K562 (cell line): ENCODE measurements around the gene CNOT2. TPM values are rescaled to one million over a fixed set of nuclear protein-coding genes. Genes with fewer than 3 reads are reported as not detected.

Experiments used
- ATAC-seq: fragments of 200-7000 bp; cut with Tn5 transposase; 3 replicates; pipeline ENCODE4 v1.9.1; 2020; ENCODE audit warnings: moderate library complexity
- BruUV-seq: library from RNA; stranded (reverse); fragments of 400-500 nt; replicated peaks from 2 replicates; lab custom pipeline; 2021; lab: Mats Ljungman, UMichigan
- CTCF ChIA-PET: fragments of 300-600 bp; formaldehyde crosslinking; extraction: SDS; loops from one replicate; lab custom pipeline; 2021; ENCODE audit warnings: low intra/inter-chr PET ratio; lab: Yijun Ruan, JAX
- POLR2A ChIA-PET: fragments of 300-600, 350-650 bp; sonication (Branson Sonifier 250); formaldehyde crosslinking; extraction: SDS; loops from one replicate; lab custom pipeline; 2021; ENCODE audit warnings: antibody characterized with exemption, inconsistent platforms; lab: Yijun Ruan, JAX
- DNase-seq, 4 experiments: peaks; one replicate each; pipeline versions ENCODE4 v3.0.0 to v3.0.0-alpha.2; 2011 to 2018; ENCODE audit warnings: low spot score in 3 of 4, mixed read lengths in 3 of 4; ENCODE audit errors: extremely low read depth in 1 of 4
- FAIRE-seq: peaks from 2 replicates; lab custom pipeline; 2011; peaks lifted over from hg19 to GRCh38; lab: Jason Lieb, UNC
- H2AFZ ChIP-seq: 2 replicates; pipeline ENCODE4 v1.6.0; 2011; ENCODE audit warnings: low read depth, low read length, control low read depth, inconsistent platforms
- H3K27ac ChIP-seq: fragments of 200-600 bp; 3 replicates; pipeline ENCODE4 v1.8.0; 2011; ENCODE audit warnings: low read depth, mild to moderate bottlenecking, control low read depth, inconsistent platforms, low read length, moderate library complexity, mixed read lengths; ENCODE audit errors: extremely low read depth
- H3K27me3 ChIP-seq, 2 experiments: fragments of 300-600 bp in 1 of 2; 2 replicates in 1 of 2; 3 replicates in 1 of 2; pipeline versions ENCODE4 v1.6.0 to v1.8.0; 2011; ENCODE audit warnings: inconsistent platforms in 2 of 2, low read length in 2 of 2, mild to moderate bottlenecking in 1 of 2, mixed read lengths in 1 of 2, moderate library complexity in 1 of 2; ENCODE audit not compliant: control insufficient read depth in 2 of 2, insufficient read depth in 2 of 2
- H3K36me3 ChIP-seq: fragments of 300-600 bp; 3 replicates; pipeline ENCODE4 v1.8.0; 2011; ENCODE audit warnings: mild to moderate bottlenecking, low read length, inconsistent platforms; ENCODE audit not compliant: control insufficient read depth, insufficient read depth
- H3K4me1 ChIP-seq, 2 experiments: fragments of 200-600 bp in 1 of 2; replicated peaks in 1 of 2; 2 replicates in 1 of 2; 3 replicates in 1 of 2; pipeline versions ENCODE4 v1.5.1 to v1.8.0; 2011; ENCODE audit warnings: inconsistent platforms in 2 of 2, low read length in 2 of 2, mild to moderate bottlenecking in 1 of 2, mixed read lengths in 1 of 2, moderate library complexity in 1 of 2; ENCODE audit not compliant: control insufficient read depth in 2 of 2, insufficient read depth in 2 of 2
- H3K4me2 ChIP-seq: 2 replicates; pipeline ENCODE4 v1.6.1; 2011; ENCODE audit warnings: low read length, control low read depth, inconsistent platforms, mixed read lengths; ENCODE audit not compliant: insufficient read depth
- H3K4me3 ChIP-seq: fragments of 200-600 bp; sonication (generic), shearing (Covaris generic); 2 replicates; pipeline ENCODE4 v1.5.1; 2016; ENCODE audit warnings: control low read depth, inconsistent platforms
- H3K79me2 ChIP-seq: fragments of 200-600 bp; 3 replicates; pipeline ENCODE4 v1.8.0; 2011; ENCODE audit warnings: low read length, inconsistent platforms; ENCODE audit not compliant: control insufficient read depth, insufficient read depth
- H3K9ac ChIP-seq, 2 experiments: 2 replicates each; pipeline versions ENCODE4 v1.6.0 to v1.6.1; 2011; ENCODE audit warnings: low read depth in 2 of 2, low read length in 2 of 2, control low read depth in 1 of 2, inconsistent platforms in 1 of 2, mild to moderate bottlenecking in 1 of 2, mixed read lengths in 1 of 2; ENCODE audit not compliant: insufficient read depth in 1 of 2
- H3K9me1 ChIP-seq: one replicate; pipeline ENCODE4 v1.6.0; 2011; ENCODE audit warnings: inconsistent platforms, mild to moderate bottlenecking, low read length, moderate library complexity; ENCODE audit not compliant: control insufficient read depth, insufficient read depth
- H3K9me3 ChIP-seq: replicated peaks from 2 replicates; pipeline ENCODE4 v1.5.1; 2011; ENCODE audit warnings: low read depth, low read length, inconsistent platforms; ENCODE audit not compliant: control insufficient read depth, insufficient read depth
- H4K20me1 ChIP-seq: replicated peaks from 2 replicates; pipeline ENCODE4 v1.6.1; 2011; ENCODE audit warnings: low read length, inconsistent platforms, mixed read lengths; ENCODE audit not compliant: control insufficient read depth, insufficient read depth
- CTCF ChIP-seq, 3 experiments: IDR thresholded peaks in 2 of 3; conservative IDR thresholded peaks in 1 of 3; 2 replicates each; pipeline ENCODE4 v1.5.1; 2011 to 2012; ENCODE audit warnings: low read length in 3 of 3, mild to moderate bottlenecking in 3 of 3, control low read depth in 2 of 3, improper control_type of control experiment in 1 of 3, inconsistent platforms in 1 of 3, low read depth in 1 of 3, mixed read lengths in 1 of 3, moderate library complexity in 1 of 3; ENCODE audit not compliant: insufficient read depth in 2 of 3
- MITF ChIP-seq: IDR thresholded peaks from 2 replicates; pipeline ENCODE4 v1.6.1; 2014; ENCODE audit warnings: antibody characterized with exemption
- RB1 ChIP-seq: fragments of 450-650 bp; IDR thresholded peaks from 2 replicates; pipeline ENCODE4 v1.6.1; 2017; ENCODE audit warnings: low read depth, mild to moderate bottlenecking
- REST ChIP-seq, 2 experiments: fragments of 450-650 bp; formaldehyde crosslinking in 1 of 2; IDR thresholded peaks; 2 replicates each; pipeline versions ENCODE4 v1.4.0 to v1.6.1; 2014 to 2020; ENCODE audit warnings: mild to moderate bottlenecking in 2 of 2, borderline replicate concordance in 1 of 2, low read depth in 1 of 2
- TAF7 ChIP-seq: fragments of 450-650 bp; IDR thresholded peaks from 2 replicates; pipeline ENCODE4 v1.6.1; 2016; ENCODE audit warnings: missing genetic modification characterization, missing compliant biosample characterization
- UBTF ChIP-seq, 2 experiments: IDR thresholded peaks; 2 replicates each; pipeline ENCODE4 v1.6.1; 2012; ENCODE audit warnings: improper control_type of control experiment in 2 of 2, low read depth in 2 of 2, low read length in 2 of 2, borderline replicate concordance in 1 of 2
- ZNF12 ChIP-seq: sonication (generic); formaldehyde crosslinking; IDR thresholded peaks from 2 replicates; pipeline ENCODE4 v1.4.0; 2020; ENCODE audit warnings: mild to moderate bottlenecking, missing genetic modification reagents
- ZNF780A ChIP-seq: fragments of 250-450 bp; sonication (Bioruptor Pico); IDR thresholded peaks from 2 replicates; pipeline ENCODE4 v1.5.0; 2021; ENCODE audit warnings: mild to moderate bottlenecking
- WGBS: fragments of 100-300 bp; shearing (Covaris generic); methylation state at CpG from one replicate; pipeline ENCODE4 v1.1.6; 2016; ENCODE audit warnings: low coverage, mixed read lengths; ENCODE audit not compliant: insufficient coverage; ENCODE audit errors: missing lambda C conversion rate; 5-methylcytosine and 5-hydroxymethylcytosine counted together
- in situ Hi-C: fragments of 300-500 bp; cut with MboI; formaldehyde crosslinking; loops from 4 replicates; pipeline ENCODE4 v1.15.0; 2018; ENCODE audit warnings: inconsistent platforms, mixed read lengths
- intact Hi-C: fragments of 100-400 bp; cut with micrococcal nuclease; formaldehyde crosslinking; loops from 2 replicates; pipeline ENCODE4 v1.14.2; 2022
- polyA plus RNA-seq, 8 experiments: library from polyadenylated mRNA; depleted of rRNA in 4 of 8; stranded (reverse) in 5 of 8; unstranded in 3 of 8; fragments of >200 nt; fragmentation: Nextera tagmentation in 2 of 8; fragmentation: Illumina TruSeq in 1 of 8; extraction: Ambion mirVana in 2 of 8; extraction: Trizol in 1 of 8; gene quantifications; 2 replicates each; pipeline versions ENCODE4 v1.2.1 to v1.2.3, GENCODE V29; 2011 to 2014; ENCODE audit warnings: inconsistent platforms in 1 of 8, missing spikeins in 1 of 8
- total RNA-seq, 7 experiments: library from RNA; depleted of rRNA in 6 of 7; stranded (reverse); fragments of >200 nt in 6 of 7; fragmentation: Illumina TruSeq in 2 of 7; extraction: Trizol in 2 of 7; gene quantifications; 2 replicates each; pipeline versions ENCODE4 v1.2.1 to v1.2.3, GENCODE V29; 2011 to 2021; ENCODE audit warnings: low replicate concordance in 1 of 7

Gene CNOT2
- total and polyA plus RNA-seq, 9 of the 15 experiments (the other 6 are each of a cell fraction or from before 2014, with no cell fraction given): 43.6 to 119 (median 84.4) TPM

GRCh38 chr12:70372881-70373280 is 129.6 kb downstream of the CNOT2 start:
- 3% methylated on average over 3 of the region's 3 CpGs for WGBS
- no peak overlapping the region for H3K27ac ChIP-seq
- no peaks in the 10 kb centered on the region for H4K20me1 ChIP-seq
- FAIRE-seq: no peak
- H3K79me2 ChIP-seq: no peaks in the 10 kb centered on the region
- ATAC-seq: no peak
- no peak for DNase-seq
- H3K9me3 ChIP-seq: no peaks in the 10 kb centered on the region
- POLR2A ChIA-PET: no interaction called here
- no peak overlapping the region for H3K4me2 ChIP-seq
- no peak overlapping the region for H2AFZ ChIP-seq
- no peaks in the 10 kb centered on the region for H3K36me3 ChIP-seq
- H3K27me3 ChIP-seq: peaks cover 0 to 6% of the 10 kb centered on the region in 2 experiments; a peak in 2 of 5 replicates
- in situ Hi-C loops (no loop called here), intact Hi-C loops (no loop called here)
- H3K4me1 ChIP-seq: no peaks in the 10 kb centered on the region
- no peak overlapping the region for H3K4me3 ChIP-seq
- H3K9ac ChIP-seq: no peak overlapping the region
- no TSS peak for BruUV-seq
- H3K9me1 ChIP-seq: no peaks in the 10 kb centered on the region
- CTCF ChIA-PET: no interaction called here
- TF ChIP-seq CTCF (IDR thresholded peaks at IDR 0.05 in 2 of 3, conservative IDR thresholded peaks at IDR 0.05 in 1 of 3; ENCODE audit: insufficient read depth in 2 of 3, low read depth in 1 of 3, low read length in 3 of 3) (no peak), REST (IDR thresholded peaks at IDR 0.05; ENCODE audit: borderline replicate concordance) (no peak), REST (CRISPR knock-in tag; IDR thresholded peaks at IDR 0.05; ENCODE audit: low read depth) (no peak), UBTF (IDR thresholded peaks at IDR 0.05; ENCODE audit: borderline replicate concordance in 1 of 2, low read depth in 2 of 2, low read length in 2 of 2) (no peak), RB1 (no peak), MITF (no peak), ZNF12 (CRISPR knock-in tag) (no peak), TAF7 (tag) (no peak), ZNF780A (CRISPR knock-in tag) (no peak)
